Retinal pigment epithelial cell (primary cell): ENCODE results near the gene C19orf73.
"Not testable (repeated sequence)": the region's sequence is repeated elsewhere in the genome, so short reads cannot be mapped to it uniquely, and the experiment has no call there.

Source experiments
- DNase-seq: peaks from one replicate; pipeline ENCODE4 v3.0.0-alpha.2; 2010; ENCODE audit warnings: low read depth
- H3K4me3 ChIP-seq: 2 replicates; pipeline ENCODE4 v1.5.1; 2011; ENCODE audit warnings: mild to moderate bottlenecking, low read length, control low read depth, moderate library complexity
- CTCF ChIP-seq: conservative IDR thresholded peaks from 2 replicates; pipeline ENCODE4 v1.5.1; 2011; ENCODE audit warnings: low read depth, low read length, control low read depth, inconsistent platforms

C19orf73 gene

DNA sequence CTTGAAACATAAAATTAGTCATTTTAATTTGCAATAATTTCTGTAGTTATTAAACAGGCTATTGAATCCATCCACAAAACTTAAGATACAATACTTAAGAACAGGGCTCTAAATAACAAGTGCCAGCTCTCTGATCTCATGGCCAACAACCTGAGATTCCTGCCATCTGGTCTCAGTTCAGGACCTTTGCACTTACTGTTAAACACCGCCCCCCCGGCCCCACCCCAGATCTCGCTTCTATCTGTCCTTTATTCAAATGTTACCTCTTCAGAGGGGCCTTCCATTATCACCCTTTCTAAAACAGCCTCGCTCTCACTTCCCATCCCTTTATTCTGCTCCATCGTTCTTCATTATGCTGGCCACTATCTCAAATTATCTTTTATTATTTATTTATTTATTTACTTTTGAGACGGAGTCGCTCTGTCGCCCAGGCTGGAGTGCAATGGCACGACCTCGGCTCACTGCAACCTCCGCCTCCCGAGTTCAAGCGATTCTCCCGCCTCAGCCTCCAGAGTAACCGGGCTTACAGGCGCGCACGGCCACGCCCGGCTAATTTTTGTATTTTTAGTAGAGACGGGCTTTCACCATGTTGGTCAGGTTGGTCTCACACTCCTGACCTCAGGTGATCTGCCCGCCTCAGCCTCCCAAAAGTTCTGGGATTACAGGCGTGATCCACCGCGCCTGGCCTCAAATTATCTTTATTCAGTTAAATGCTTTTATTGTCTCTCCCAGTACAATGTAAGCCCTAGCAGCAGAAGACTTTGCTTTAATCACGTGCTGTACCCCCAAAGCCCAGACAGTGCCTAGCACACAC, 34.5 kb downstream of the C19orf73 start:
- no peak for DNase-seq
- H3K4me3 ChIP-seq, result peak overlapping the region; percentile 46
- TF ChIP-seq CTCF, result no peak

DNA sequence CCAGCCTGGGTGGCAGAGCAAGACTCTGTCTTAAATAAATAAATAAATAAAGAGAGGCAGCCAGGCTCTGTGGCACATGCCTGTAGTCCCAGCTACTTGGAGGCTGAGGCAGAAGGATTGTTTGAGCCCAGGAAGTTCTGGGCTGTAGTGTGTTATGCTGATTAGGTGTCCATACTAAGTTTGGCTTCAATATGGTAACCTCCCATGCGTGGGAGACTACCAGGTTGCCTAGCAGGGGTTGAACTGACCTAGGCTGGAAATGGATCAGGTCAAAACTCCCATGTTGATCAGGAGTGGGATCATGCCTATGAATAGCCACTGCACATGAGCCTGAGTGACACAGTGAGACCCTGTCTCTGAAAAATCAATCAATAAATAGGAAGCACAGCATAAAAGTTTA, 37.7 kb downstream of the C19orf73 start:
- no peak for DNase-seq
- H3K4me3 ChIP-seq, result no peak overlapping the region
- no peak for TF ChIP-seq CTCF

DNA sequence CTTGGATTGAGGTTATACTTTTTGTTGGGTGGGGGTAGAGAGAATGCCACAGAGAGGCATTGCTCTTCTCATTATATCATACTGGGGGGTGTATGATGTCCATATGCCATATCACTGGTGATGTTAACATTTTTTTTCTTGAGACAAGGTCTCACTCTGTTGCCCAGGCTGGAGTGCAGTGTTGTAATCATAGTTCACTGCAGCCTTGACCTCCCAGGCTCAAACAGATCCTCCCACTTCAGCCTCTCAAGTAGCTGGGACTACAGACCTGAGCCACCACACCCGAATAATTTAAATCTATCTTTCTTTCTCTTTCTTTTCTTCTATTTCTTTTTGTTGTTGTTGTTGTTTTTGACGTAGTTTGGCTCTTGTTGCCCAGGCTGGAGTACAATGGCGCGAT, 38.6 kb downstream of the C19orf73 start:
- TF ChIP-seq CTCF, result no peak
- DNase-seq, result no peak
- H3K4me3 ChIP-seq, result no peak overlapping the region

- not testable (repeated sequence) for DNase-seq, H3K4me3 ChIP-seq
- peak; percentile 66 for TF ChIP-seq CTCF
Measured at GRCh38 chr19:49074869-49075268, 44.1 kb downstream of the C19orf73 start.

DNA sequence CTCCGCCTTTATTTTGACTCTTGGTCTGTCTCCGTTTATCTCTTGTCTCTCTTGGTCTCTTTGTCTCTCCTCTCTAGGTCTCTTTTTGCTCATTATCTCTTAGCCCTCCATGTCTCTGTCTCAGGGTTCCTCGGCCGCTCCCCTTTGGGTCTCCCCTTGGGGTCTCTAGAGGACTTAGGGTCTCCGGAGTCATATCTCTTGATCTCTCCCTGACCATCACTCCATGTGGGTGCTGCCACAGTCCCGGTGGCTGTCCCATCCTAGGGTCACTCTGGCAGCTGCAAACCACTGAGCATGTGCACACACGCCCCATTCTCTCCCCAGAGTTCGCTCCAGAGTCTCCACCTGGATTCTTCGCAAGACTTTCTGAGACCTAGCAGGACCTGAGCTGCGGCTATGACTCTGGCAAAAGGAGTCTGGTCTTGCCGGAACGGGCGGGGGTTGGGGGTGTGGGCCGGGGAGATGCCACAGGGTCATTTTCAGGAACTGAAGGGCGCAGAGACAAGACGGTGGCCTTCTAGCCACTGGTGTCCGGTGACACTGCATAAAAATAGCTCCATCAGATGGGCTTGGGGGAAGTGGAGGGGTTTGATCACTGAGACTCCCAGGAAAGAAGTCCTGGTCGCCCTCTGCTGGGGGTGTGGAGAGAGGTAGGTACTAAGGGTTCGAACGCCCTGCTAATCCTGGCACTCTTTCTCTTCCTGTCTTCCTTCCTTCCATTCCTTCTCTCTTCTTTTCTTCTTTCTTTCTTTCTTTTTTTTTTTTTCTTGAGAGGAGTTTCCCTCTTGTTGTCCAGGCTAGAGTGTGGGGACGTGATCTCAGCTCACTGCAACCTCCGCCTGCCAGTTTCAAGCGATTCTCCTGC, 45.2 kb downstream of the C19orf73 start:
- DNase-seq, result no peak
- peak; percentile 45 for TF ChIP-seq CTCF
- no peak overlapping the region for H3K4me3 ChIP-seq

- H3K4me3 ChIP-seq, result no peak overlapping the region
- no peak for TF ChIP-seq CTCF
- DNase-seq, result no peak
Measured at GRCh38 chr19:49071860-49072547, 46.9 kb downstream of the C19orf73 start.
